ENCODE measurements around the gene TMEM108.

Gene TMEM108

DNA sequence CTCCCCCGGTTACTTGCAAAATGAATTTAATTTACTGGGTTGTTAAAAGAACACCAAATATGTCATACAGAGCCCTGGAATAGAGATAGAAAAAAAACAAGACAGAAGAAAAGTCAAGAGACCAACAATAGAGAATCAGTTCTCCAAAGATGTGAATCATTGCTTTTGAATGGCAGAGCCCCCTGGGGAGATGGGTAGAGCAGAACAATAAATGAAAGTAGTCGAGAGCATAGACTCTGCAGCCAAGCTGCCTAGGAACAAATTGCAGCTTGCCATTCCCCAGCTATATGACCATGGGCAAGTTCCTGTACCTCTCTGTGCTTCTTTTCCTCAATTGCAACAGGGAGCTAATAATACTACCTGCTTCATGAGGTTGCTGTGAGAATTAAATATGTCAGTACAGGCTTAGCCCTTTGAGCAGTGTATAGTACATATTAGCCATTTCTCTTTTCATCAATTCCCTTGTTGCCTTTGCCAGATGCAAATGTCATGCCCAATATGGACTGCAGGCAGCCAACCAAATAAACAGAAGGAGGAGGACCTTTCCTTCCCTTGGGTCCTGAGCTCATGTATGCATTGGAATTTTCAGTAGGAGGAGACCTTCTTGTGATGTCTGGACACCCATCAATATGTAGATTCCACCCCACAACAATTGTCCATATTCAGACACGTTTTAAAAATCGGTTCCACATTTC, 336.7 kb downstream of the TMEM108 start:
- H3K36me3 ChIP-seq (ENCODE audit: control insufficient read depth in 1 of 2, insufficient read depth in 2 of 2, low read length in 2 of 2): no peaks in the 10 kb centered on the region
- no peak overlapping the region for H3K4me3 ChIP-seq (ENCODE audit: low read depth in 1 of 2, low read length in 2 of 2)
- H3K27me3 ChIP-seq (ENCODE audit: low read depth, low read length): no peaks in the 10 kb centered on the region
- H3K27ac ChIP-seq (ENCODE audit: low read length): no peak overlapping the region
- no peaks in the 10 kb centered on the region for H3K4me1 ChIP-seq (ENCODE audit: control insufficient read depth in 1 of 2, insufficient read depth in 2 of 2, low read length in 2 of 2)
- H3K9me3 ChIP-seq (ENCODE audit: control insufficient read depth in 1 of 2, low read length in 2 of 2): no peaks in the 10 kb centered on the region

DNA sequence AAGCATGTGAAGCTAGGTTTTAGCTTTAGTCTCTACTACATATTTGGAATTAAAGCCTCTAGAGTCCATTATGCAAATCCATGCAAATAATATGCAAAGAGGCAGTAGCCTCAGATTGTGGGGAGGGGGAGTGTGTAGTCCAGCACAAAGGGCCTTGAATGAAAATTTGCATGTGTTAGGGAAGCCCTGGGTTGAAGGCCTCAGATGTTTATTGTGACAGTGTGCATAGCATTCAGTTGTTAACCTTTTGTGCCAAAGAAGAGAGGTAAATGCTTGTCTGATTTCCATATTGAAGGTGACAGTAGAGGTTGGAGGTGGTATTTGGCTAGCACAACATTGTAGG, 337.2 kb downstream of the TMEM108 start:
- no peaks in the 10 kb centered on the region for H3K4me1 ChIP-seq (ENCODE audit: control insufficient read depth in 1 of 2, insufficient read depth in 2 of 2, low read length in 2 of 2)
- H3K27me3 ChIP-seq (ENCODE audit: low read depth, low read length): no peaks in the 10 kb centered on the region
- H3K4me3 ChIP-seq (ENCODE audit: low read depth in 1 of 2, low read length in 2 of 2): no peak overlapping the region
- no peaks in the 10 kb centered on the region for H3K9me3 ChIP-seq (ENCODE audit: control insufficient read depth in 1 of 2, low read length in 2 of 2)
- H3K36me3 ChIP-seq (ENCODE audit: control insufficient read depth in 1 of 2, insufficient read depth in 2 of 2, low read length in 2 of 2): no peaks in the 10 kb centered on the region
- no peak overlapping the region for H3K27ac ChIP-seq (ENCODE audit: low read length)

DNA sequence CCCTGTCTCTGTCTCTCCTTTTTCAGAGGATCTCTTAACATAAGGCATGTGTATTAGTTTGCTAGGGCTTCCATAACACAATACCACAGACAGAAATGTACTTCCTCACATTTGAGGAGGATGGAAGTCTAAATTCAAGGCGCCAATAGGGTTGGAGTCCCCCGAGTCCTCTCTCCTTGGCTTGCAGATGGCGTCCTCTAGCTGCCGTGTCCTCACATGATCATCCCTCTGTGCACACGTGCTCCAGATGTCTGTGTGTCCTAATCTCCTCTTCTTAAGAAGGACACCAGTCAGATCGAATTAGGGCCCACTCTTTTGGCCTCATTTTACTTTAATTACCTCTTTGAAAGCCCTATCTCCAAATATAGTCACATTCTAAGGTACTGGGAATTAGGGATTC, 338.6 kb downstream of the TMEM108 start:
- H3K27me3 ChIP-seq (ENCODE audit: low read depth, low read length): no peaks in the 10 kb centered on the region
- H3K4me3 ChIP-seq (ENCODE audit: low read depth in 1 of 2, low read length in 2 of 2): no peak overlapping the region
- no peaks in the 10 kb centered on the region for H3K36me3 ChIP-seq (ENCODE audit: control insufficient read depth in 1 of 2, insufficient read depth in 2 of 2, low read length in 2 of 2)
- no peaks in the 10 kb centered on the region for H3K4me1 ChIP-seq (ENCODE audit: control insufficient read depth in 1 of 2, insufficient read depth in 2 of 2, low read length in 2 of 2)
- no peaks in the 10 kb centered on the region for H3K9me3 ChIP-seq (ENCODE audit: control insufficient read depth in 1 of 2, low read length in 2 of 2)
- H3K27ac ChIP-seq (ENCODE audit: low read length): no peak overlapping the region

DNA sequence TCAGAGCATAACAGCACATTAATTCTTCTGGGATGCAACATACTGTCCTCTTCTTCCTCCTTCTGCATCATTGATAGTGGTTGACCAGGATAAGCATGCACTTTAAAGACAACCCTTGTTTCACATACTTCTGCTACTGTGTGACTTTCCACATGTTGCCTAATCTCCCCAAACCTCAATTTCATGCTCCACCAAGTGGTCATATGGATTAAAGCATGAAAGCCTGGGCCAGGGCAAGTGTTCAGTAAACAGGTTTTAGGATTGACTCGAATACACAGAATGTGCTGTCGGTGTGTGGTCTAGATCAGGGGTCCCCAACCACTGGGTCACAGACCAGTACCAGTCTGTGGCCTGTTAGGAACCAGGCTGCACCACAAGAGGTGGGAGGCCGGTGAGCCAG, 339.2 kb downstream of the TMEM108 start:
- H3K4me1 ChIP-seq (ENCODE audit: control insufficient read depth in 1 of 2, insufficient read depth in 2 of 2, low read length in 2 of 2): no peaks in the 10 kb centered on the region
- no peak overlapping the region for H3K4me3 ChIP-seq (ENCODE audit: low read depth in 1 of 2, low read length in 2 of 2)
- H3K9me3 ChIP-seq (ENCODE audit: control insufficient read depth in 1 of 2, low read length in 2 of 2): no peaks in the 10 kb centered on the region
- no peaks in the 10 kb centered on the region for H3K27me3 ChIP-seq (ENCODE audit: low read depth, low read length)
- H3K27ac ChIP-seq (ENCODE audit: low read length): no peak overlapping the region
- H3K36me3 ChIP-seq (ENCODE audit: control insufficient read depth in 1 of 2, insufficient read depth in 2 of 2, low read length in 2 of 2): no peaks in the 10 kb centered on the region

DNA sequence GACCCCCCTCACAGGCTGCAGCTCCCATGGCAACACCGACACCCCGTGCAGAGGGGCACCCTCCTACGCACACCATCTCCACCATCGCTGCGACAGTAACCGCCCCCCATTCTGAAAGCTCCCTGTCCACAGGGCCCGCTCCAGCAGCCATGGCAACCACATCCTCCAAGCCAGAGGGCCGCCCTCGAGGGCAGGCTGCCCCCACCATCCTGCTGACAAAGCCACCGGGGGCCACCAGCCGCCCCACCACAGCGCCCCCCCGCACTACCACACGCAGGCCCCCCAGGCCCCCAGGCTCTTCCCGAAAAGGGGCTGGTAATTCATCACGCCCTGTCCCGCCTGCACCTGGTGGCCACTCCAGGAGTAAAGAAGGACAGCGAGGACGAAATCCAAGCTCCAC, 341.7 kb downstream of the TMEM108 start:
- no peaks in the 10 kb centered on the region for H3K9me3 ChIP-seq (ENCODE audit: control insufficient read depth in 1 of 2, low read length in 2 of 2)
- H3K27ac ChIP-seq (ENCODE audit: low read length): no peak overlapping the region
- H3K4me1 ChIP-seq (ENCODE audit: control insufficient read depth in 1 of 2, insufficient read depth in 2 of 2, low read length in 2 of 2): no peaks in the 10 kb centered on the region
- no peaks in the 10 kb centered on the region for H3K27me3 ChIP-seq (ENCODE audit: low read depth, low read length)
- H3K36me3 ChIP-seq (ENCODE audit: control insufficient read depth in 1 of 2, insufficient read depth in 2 of 2, low read length in 2 of 2): no peaks in the 10 kb centered on the region
- no peak overlapping the region for H3K4me3 ChIP-seq (ENCODE audit: low read depth in 1 of 2, low read length in 2 of 2)

DNA sequence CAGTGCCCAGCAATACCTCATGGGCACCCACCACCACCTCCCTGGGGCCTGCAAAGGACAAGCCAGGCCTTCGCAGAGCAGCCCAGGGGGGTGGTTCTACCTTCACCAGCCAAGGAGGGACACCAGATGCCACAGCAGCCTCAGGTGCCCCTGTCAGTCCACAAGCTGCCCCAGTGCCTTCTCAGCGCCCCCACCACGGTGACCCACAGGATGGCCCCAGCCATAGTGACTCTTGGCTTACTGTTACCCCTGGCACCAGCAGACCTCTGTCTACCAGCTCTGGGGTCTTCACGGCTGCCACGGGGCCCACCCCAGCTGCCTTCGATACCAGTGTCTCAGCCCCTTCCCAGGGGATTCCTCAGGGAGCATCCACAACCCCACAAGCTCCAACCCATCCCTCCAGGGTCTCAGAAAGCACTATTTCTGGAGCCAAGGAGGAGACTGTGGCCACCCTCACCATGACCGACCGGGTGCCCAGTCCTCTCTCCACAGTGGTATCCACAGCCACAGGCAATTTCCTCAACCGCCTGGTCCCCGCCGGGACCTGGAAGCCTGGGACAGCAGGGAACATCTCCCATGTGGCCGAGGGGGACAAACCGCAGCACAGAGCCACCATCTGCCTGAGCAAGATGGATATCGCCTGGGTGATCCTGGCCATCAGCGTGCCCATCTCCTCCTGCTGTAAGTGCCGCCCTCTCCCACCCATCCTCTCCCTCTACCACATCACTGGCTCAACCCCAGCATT, 342.5 kb downstream of the TMEM108 start:
- Histone ChIP-seq H3K9me3 (ENCODE audit: control insufficient read depth in 1 of 2, low read length in 2 of 2) (no peaks in the 10 kb centered on the region), H3K4me1 (ENCODE audit: control insufficient read depth in 1 of 2, insufficient read depth in 2 of 2, low read length in 2 of 2) (no peaks in the 10 kb centered on the region), H3K27me3 (ENCODE audit: low read depth, low read length) (no peaks in the 10 kb centered on the region), H3K4me3 (ENCODE audit: low read depth in 1 of 2, low read length in 2 of 2) (no peak overlapping the region), H3K36me3 (ENCODE audit: control insufficient read depth in 1 of 2, insufficient read depth in 2 of 2, low read length in 2 of 2) (no peaks in the 10 kb centered on the region), H3K27ac (ENCODE audit: low read length) (no peak overlapping the region)

DNA sequence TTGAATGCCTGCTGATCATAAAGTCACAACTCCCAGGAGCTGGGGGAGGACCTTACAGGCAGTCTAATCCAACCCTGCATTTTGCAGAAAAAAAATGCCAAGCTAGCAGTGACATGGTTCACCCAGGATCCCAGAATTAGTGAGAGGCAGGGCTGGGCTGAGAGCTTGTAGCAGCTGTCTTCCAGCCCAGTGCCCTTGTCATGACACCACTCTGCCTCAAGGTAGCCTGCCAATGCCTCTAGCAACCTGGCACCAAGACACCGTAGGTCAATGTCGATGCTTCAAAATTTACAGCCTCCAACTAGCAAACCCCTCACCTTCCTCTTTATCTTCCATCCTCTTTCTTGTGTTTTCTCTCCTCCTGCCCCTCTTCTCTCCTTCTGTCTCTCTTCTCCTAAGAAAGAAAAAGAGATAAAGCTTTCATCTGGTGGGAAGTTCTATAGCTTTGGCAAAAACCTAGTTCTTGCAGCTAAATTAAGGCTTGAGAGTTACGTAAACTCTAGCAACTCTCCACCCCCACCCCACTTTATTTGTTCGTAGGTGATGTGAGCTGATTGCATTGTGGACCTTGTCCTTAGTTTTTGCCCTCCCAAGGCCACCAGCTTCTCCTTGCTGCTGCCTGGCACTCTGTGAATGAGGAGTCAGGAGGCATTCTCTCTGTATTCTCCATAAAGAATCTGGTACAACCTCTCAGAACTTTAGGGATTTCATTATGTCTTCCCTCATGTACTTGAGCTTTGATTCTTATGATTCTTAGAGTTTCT, 343.3 kb downstream of the TMEM108 start:
- no peaks in the 10 kb centered on the region for H3K4me1 ChIP-seq (ENCODE audit: control insufficient read depth in 1 of 2, insufficient read depth in 2 of 2, low read length in 2 of 2)
- H3K27ac ChIP-seq (ENCODE audit: low read length): no peak overlapping the region
- no peak overlapping the region for H3K4me3 ChIP-seq (ENCODE audit: low read depth in 1 of 2, low read length in 2 of 2)
- no peaks in the 10 kb centered on the region for H3K36me3 ChIP-seq (ENCODE audit: control insufficient read depth in 1 of 2, insufficient read depth in 2 of 2, low read length in 2 of 2)
- no peaks in the 10 kb centered on the region for H3K9me3 ChIP-seq (ENCODE audit: control insufficient read depth in 1 of 2, low read length in 2 of 2)
- no peaks in the 10 kb centered on the region for H3K27me3 ChIP-seq (ENCODE audit: low read depth, low read length)

DNA sequence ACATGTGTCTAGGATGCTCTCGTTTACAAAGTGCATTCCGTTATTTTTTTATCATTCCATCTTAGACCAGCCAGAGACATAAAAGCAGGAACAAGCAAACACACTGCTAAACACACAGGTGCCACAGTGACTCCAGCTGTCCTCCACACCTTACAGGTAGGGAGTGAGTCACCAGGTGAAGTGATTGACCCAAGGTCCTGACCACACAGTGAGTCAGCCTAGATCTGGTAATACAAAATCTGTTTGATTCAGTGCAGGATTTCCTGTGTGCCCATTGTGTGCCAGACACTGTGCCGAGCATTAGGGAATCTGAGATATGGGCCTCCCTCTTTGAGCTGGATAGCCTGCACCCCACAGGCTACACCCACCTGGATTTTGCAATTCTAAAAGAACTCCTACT, 345.0 kb downstream of the TMEM108 start:
- Histone ChIP-seq H3K27me3 (ENCODE audit: low read depth, low read length) (no peaks in the 10 kb centered on the region), H3K27ac (ENCODE audit: low read length) (no peak overlapping the region), H3K4me1 (ENCODE audit: control insufficient read depth in 1 of 2, insufficient read depth in 2 of 2, low read length in 2 of 2) (no peaks in the 10 kb centered on the region), H3K9me3 (ENCODE audit: control insufficient read depth in 1 of 2, low read length in 2 of 2) (no peaks in the 10 kb centered on the region), H3K4me3 (ENCODE audit: low read depth in 1 of 2, low read length in 2 of 2) (no peak overlapping the region), H3K36me3 (ENCODE audit: control insufficient read depth in 1 of 2, insufficient read depth in 2 of 2, low read length in 2 of 2) (no peaks in the 10 kb centered on the region)

DNA sequence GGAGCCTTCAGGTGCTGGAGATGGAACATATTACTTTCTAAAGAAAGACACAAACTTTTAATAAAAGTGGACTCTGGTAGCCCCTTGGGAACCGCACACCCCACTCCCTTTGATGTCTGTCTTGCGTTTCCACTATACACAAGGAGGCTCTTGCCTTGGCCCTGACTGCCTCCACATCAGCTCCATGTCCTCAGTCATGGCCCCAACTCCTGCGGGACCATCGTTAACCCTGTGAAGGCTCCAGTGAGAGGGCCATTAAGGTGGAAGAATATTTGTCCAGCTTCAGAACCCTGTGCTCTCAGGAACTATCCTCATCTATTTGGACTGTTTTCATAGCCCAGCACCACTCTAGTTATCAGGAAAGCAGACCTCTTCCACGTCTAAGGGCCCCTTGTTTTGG, 345.6 kb downstream of the TMEM108 start:
- no peaks in the 10 kb centered on the region for H3K4me1 ChIP-seq (ENCODE audit: control insufficient read depth in 1 of 2, insufficient read depth in 2 of 2, low read length in 2 of 2)
- H3K4me3 ChIP-seq (ENCODE audit: low read depth in 1 of 2, low read length in 2 of 2): no peak overlapping the region
- H3K36me3 ChIP-seq (ENCODE audit: control insufficient read depth in 1 of 2, insufficient read depth in 2 of 2, low read length in 2 of 2): no peaks in the 10 kb centered on the region
- H3K27me3 ChIP-seq (ENCODE audit: low read depth, low read length): no peaks in the 10 kb centered on the region
- no peaks in the 10 kb centered on the region for H3K9me3 ChIP-seq (ENCODE audit: control insufficient read depth in 1 of 2, low read length in 2 of 2)
- no peak overlapping the region for H3K27ac ChIP-seq (ENCODE audit: low read length)

DNA sequence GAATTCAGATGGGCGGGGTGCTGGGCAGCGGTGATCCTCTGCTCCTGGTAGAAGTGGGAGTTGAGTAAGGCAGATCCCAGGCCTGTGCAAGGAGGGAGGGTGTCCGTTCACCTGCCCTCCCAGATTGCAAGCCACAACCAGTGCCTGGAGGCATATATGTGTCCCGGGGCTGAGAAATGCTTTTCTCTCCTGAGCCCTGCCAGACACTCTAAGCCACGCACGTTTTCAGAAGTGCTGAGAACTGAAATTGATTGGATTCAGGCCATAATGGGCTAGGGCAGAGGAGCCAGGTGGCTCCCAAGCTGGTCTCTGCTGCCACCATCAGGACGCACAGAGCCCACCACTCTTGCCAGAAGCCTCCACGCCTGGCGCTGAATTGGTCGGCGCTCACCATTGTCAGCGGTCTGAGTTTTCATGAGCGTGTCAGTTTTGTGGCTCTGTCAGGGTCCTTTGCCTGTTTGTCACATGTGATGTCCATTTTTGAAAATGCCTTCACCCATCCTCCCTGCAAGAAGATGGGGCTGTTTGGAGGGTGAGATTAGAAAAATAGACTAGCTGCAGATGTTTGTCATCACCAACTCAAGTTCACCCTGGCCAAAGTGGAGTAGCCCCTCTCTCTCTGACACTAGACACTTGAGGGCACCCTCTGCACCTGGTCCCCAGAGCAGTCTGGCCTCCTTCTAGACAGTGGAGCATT, 346.3 kb downstream of the TMEM108 start:
- Histone ChIP-seq H3K4me1 (ENCODE audit: control insufficient read depth in 1 of 2, insufficient read depth in 2 of 2, low read length in 2 of 2) (no peaks in the 10 kb centered on the region), H3K36me3 (ENCODE audit: control insufficient read depth in 1 of 2, insufficient read depth in 2 of 2, low read length in 2 of 2) (no peaks in the 10 kb centered on the region), H3K4me3 (ENCODE audit: low read depth in 1 of 2, low read length in 2 of 2) (no peak overlapping the region), H3K27ac (ENCODE audit: low read length) (no peak overlapping the region), H3K9me3 (ENCODE audit: control insufficient read depth in 1 of 2, low read length in 2 of 2) (no peaks in the 10 kb centered on the region), H3K27me3 (ENCODE audit: low read depth, low read length) (no peaks in the 10 kb centered on the region)

DNA sequence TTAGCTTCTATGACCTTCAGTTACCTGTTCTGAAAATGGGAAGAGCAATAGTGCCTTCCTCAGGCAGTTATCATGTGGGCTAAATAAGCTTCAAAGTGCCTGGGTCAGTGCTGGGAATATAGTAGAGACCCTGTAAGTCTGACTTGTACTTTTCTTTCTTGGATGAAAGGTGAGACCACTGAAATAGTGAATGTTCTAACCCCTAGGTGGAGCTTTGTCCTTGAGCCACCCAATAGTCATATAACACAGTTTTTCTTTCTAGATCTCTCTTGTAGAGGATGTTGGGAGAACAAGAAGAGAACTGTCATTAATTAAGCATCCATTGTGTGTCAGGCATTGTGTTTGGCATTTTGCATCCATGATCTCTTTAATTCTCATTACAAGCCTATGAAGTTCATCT, 348.7 kb downstream of the TMEM108 start:
- H3K27me3 ChIP-seq (ENCODE audit: low read depth, low read length): no peaks in the 10 kb centered on the region

More for the DNA sequence above, 348.7 kb downstream of the TMEM108 start:
- no peak overlapping the region for H3K27ac ChIP-seq (ENCODE audit: low read length)
- H3K36me3 ChIP-seq (ENCODE audit: control insufficient read depth in 1 of 2, insufficient read depth in 2 of 2, low read length in 2 of 2): no peaks in the 10 kb centered on the region
- H3K4me1 ChIP-seq (ENCODE audit: control insufficient read depth in 1 of 2, insufficient read depth in 2 of 2, low read length in 2 of 2): no peaks in the 10 kb centered on the region
- H3K4me3 ChIP-seq (ENCODE audit: low read depth in 1 of 2, low read length in 2 of 2): no peak overlapping the region
- H3K9me3 ChIP-seq (ENCODE audit: control insufficient read depth in 1 of 2, low read length in 2 of 2): no peaks in the 10 kb centered on the region

Data from muscle layer of duodenum (tissue), 2 donors.